ENCODE results near the gene HTT.

HTT gene

GRCh38 chr4:3074078-3074845 is at the start of gene HTT, which contains the start of gene HTT-AS:
Gene HTT, plus strand, starts transcription at chr4:3074681. Its CDS starts 145 bp downstream, at chr4:3074826.
Gene HTT-AS, minus strand, starts transcription at chr4:3074538.
- DNase-seq, result peak; percentile 49

GRCh38 chr4:3025881-3026280 is 48.6 kb upstream of the HTT start:
- DNase-seq, result no peak

DNA sequence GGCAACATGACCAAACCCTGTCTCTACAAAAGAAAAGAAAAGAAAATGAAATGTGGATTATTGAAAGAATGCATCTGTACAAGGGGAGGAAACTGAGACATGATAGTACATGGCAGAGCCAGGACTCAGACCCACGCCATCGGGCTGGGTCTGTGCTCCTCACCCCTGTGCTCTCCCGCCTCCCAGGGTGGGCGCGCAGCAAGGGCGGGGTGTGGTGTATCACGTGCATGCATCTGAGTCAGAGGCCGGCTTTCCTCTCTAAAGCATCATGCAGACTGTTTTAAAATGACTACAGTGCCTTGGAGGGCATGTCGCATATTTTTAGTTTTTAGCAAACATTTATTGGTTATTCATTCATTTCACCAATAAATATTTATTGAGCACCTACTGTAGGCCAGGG is 47.9 kb upstream of the HTT start:
- no peak for DNase-seq

DNA sequence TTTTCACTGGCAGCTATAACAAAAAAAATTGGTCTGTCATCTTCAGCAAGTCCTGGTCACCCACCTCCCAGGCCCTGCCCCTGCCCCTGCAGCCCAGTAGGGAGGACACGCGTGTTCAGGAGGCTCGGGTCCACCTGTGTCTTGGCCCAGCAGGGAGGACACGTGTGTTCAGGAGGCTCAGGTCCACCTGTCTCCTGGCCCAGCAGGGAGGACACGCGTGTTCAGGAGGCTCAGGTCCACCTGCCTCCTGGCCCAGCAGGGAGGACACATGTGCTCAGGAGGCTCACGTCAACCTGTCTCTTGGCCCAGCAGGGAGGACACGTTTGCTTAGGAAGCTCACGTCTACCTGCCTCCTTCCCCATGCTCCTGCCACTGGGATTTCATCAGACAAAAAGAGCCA is 45.0 kb upstream of the HTT start:
- no peak for DNase-seq

DNA sequence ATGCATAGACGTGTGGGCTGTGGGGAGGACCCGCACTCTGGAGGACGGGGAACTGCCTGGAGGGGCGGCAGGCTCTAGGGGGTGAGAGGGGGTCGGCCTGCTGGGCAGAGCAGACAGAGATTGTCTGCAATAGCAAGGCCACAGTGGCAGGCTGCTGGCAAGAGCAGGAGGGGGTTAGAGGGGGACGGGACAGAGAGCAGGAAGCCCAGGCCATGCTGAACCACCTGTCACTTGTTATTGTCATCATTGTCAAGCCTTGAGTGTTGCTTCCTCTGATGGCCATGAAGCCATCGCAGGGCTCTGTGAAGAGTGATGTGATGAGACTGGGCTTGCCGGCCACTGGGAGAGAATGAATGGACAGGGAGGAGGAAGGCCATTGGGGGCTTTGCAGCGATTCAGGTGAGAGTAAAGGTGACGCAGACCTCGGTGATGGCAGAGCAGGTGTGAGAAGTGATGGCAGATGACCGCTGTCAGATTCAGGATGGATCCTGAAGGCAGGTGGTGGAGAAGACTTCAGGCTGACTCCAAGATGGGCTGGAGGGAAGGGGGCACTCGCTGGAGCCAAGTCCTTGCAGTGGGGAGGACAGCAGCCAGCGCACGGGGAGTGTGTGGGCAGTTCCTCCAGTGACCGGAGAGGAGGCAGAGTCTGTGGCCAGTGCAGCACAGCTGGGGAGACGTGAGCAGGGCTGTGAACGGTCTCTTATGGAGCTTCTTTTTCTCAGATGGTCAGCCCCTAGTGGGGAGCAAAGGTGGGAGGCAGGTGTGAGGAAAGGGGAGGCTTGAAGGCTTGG is 43.7 kb upstream of the HTT start:
- DNase-seq, result no peak

- DNase-seq, result no peak
Measured at GRCh38 chr4:3031357-3032082, 43.0 kb upstream of the HTT start.

GRCh38 chr4:3034231-3034630 is 40.2 kb upstream of the HTT start:
- DNase-seq, result no peak

- DNase-seq, result no peak
Measured at GRCh38 chr4:3035249-3035648, 39.2 kb upstream of the HTT start.

- no peak for DNase-seq
Measured at GRCh38 chr4:3035674-3036073, 38.8 kb upstream of the HTT start.

GRCh38 chr4:3036131-3036952 is 38.1 kb upstream of the HTT start:
- no peak for DNase-seq

GRCh38 chr4:3037957-3038461 is 36.5 kb upstream of the HTT start:
- no peak for DNase-seq

DNA sequence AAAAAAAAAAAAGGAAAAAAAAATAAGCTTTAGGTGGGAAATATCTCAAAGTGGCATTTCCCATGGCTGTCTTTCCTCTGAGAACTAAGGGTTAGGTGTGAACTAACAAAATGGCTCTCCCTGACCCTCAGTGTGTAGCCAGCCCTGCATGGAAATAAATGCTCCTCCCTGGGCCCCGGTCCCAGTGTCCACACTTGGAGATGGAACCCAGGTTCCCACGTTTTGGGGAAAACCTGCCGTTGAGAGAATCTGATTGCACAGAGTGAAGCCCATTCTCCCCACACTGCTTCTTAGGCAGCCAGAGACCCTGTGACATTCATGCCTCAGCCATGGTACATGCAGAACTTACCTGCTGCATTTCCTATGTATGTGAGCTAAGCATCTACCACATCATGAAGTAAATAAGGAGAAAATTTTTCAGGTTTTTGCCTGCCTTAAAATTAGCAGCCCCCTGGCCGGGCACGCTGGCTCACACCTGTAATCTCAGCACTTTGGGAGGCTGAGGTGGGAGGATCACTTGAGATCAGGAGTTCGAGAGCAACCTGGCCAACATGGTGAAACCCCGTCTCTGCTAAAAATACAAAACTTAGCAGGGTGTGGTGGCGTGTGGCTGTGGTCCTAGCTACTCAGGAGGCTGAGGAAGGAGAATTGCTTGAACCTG is 34.6 kb upstream of the HTT start:
- DNase-seq, result no peak

DNA sequence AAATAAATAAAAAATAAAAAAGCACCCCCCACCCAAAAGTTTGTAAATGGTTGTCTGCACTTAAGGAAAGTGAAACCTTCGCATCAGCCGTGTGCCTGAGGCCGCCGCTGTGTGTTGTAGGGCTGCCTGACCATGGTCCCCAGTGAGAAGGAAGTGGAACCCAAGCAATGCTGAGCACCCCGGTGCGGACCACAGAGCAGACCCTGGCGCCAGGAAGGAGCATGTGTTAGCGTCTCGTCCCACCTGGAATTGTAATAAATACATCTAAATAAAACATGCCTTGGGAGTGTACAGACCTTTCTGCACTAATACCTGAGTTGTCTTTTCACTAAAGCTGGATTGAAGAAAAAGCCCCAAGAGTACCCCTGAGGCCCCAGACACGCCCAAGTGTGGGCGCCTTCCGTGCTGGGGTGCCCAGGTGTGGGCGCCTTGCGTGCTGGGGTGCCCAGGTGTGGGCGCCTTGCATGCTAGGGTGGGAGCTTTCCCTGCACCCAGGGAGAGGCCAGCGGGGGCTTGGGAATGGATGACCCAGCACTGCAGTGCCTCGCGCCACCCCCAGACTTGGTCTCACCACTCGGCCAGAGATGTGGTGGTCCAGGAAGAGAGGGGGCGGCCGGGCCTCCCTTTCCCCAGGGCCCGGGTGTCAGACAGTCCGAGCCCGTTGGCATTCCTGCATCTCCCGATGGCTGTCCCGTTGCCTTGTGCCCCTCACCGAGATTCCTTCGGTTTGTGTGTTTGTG is 33.9 kb upstream of the HTT start:
- DNase-seq, result no peak

- DNase-seq, result no peak
Measured at GRCh38 chr4:3041192-3042142, 33.0 kb upstream of the HTT start.

DNA sequence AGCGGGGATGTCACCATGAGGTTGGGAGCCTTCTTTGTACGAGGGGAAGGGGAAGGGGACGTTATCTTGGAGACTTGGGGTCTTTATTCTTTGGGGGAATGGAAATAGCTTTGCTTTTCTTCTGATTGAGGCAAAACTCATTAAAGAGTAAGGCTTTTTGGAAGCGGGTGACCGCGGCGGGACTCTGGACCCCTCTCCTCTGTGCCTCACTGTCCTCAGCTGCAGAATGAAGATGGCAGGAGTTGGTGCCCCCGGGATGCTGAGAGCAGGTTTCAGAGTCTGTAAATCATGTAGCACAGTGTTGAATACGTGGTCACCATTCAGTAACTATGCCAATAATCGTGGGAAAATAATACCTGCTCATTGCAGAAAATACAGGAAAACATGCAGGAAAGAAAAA is 32.3 kb upstream of the HTT start:
- no peak for DNase-seq

- no peak for DNase-seq
Measured at GRCh38 chr4:3043282-3044020, 31.0 kb upstream of the HTT start.

- DNase-seq, result no peak
Measured at GRCh38 chr4:3044870-3045819, 29.3 kb upstream of the HTT start.

- no peak for DNase-seq
Measured at GRCh38 chr4:3046162-3046561, 28.3 kb upstream of the HTT start.

All from NCI-H524 treated with DMSO at 0.1 percent for 48 hours (cell line).